ENCODE results near the gene FLAD1. TPM values are rescaled to one million over a fixed set of nuclear protein-coding genes. Genes with fewer than 3 reads are reported as not detected.

FLAD1 gene
- total RNA-seq, 4 donors from 2014 or later = 21.5 to 30.9 (median 29.5) TPM

DNA sequence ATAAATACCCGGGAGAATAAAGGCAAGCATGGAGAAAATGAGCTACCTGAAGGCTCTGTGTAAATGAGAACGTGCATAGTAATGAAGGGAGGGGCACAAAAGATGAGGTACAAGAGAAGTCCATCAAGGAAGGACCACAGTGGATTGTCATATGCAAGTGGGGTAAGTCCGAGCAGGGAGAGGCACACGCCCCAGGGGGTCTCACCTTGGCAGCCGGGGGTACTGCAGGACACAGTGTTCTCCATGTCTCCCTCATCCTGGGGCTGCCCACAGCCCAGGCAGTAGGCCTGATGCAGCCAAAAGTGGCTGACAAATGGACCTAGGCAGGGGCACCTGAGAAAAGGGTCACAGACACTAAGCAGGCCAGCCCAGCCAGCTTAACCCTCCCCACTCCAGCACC lies 40.5 kb downstream of the FLAD1 start:
- Histone ChIP-seq H3K27me3 (no peaks in the 10 kb centered on the region), H3K4me1 (peaks cover 8 to 64% (median 22%) of the 10 kb centered on the region in 3 donors), H3K27ac (no peak overlapping the region), H3K9me3 (no peaks in the 10 kb centered on the region), H3K4me3 (no peak overlapping the region), H3K36me3 (peaks cover 0 to 9% (median 0%) of the 10 kb centered on the region in 3 donors)
- TF ChIP-seq, protein P1, sequence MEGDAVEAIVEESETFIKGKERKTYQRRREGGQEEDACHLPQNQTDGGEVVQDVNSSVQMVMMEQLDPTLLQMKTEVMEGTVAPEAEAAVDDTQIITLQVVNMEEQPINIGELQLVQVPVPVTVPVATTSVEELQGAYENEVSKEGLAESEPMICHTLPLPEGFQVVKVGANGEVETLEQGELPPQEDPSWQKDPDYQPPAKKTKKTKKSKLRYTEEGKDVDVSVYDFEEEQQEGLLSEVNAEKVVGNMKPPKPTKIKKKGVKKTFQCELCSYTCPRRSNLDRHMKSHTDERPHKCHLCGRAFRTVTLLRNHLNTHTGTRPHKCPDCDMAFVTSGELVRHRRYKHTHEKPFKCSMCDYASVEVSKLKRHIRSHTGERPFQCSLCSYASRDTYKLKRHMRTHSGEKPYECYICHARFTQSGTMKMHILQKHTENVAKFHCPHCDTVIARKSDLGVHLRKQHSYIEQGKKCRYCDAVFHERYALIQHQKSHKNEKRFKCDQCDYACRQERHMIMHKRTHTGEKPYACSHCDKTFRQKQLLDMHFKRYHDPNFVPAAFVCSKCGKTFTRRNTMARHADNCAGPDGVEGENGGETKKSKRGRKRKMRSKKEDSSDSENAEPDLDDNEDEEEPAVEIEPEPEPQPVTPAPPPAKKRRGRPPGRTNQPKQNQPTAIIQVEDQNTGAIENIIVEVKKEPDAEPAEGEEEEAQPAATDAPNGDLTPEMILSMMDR (IDR thresholded peaks at IDR 0.05) = no peak
- TF ChIP-seq POLR2A (IDR thresholded peaks at IDR 0.05) = no peak
- intact Hi-C loops (cut with DNase I) = no loop called here
- WGBS, 2 donors = 78 to 79% methylated on average over 4 to 5 of the region's 5 CpGs
- DNase-seq = no peak

DNA sequence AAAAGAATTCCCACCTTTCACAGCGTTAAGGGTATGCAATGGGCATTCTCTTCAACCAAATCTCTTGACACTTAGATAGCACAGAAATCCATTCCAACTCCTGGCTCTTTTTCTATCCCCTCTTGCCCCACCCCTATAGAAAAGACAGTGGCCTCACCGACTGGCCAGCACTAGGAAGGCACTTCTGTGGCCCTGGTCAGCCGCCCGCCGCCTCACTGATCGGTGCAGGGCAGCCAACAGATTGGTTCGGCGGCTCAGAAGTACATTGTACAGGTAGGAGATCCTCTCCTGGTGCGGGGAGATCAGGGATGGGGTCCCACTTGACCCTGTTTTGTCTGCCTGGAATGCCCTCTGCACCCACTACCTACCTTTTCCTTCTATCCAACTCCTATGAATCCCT lies 41.2 kb downstream of the FLAD1 start:
- Histone ChIP-seq H3K27me3 (no peaks in the 10 kb centered on the region), H3K4me1 (peaks cover 1 to 57% (median 17%) of the 10 kb centered on the region in 3 donors), H3K27ac (no peak overlapping the region), H3K36me3 (peaks cover 0 to 2% (median 0%) of the 10 kb centered on the region in 3 donors), H3K4me3 (no peak overlapping the region), H3K9me3 (no peaks in the 10 kb centered on the region)
- 71 to 87% methylated on average over 3 to 9 of the region's 9 CpGs for WGBS, 2 donors
- intact Hi-C loops (cut with DNase I) = no loop called here
- DNase-seq = no peak
- TF ChIP-seq POLR2A (IDR thresholded peaks at IDR 0.05) = no peak
- TF ChIP-seq, protein P1 (IDR thresholded peaks at IDR 0.05) = no peak

DNA sequence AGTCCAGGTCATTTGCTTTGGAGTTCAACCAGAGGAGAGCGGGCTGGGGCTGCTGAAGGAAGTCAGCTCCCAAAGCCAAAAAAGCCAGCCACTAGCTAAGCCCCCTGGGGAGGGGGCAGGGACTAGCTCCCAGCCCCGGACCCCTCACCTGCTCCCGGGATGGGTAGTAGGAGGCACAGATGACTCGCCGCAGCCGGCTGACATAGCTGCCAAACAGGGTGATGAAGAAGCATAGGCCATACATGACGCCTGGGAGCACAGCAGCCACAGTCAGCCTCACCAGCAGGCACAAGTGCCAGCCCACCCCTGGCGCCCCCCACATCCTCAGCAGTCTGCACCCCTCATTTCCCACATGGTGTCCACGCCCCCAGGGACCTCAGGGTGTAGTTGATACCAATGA lies 43.0 kb downstream of the FLAD1 start:
- intact Hi-C loops (cut with DNase I) = no loop called here
- 33% methylated on average over 2 to 4 of the region's 9 CpGs for WGBS, 2 donors
- H3K27ac ChIP-seq = peak overlapping the region in 1 of 4 donors; percentile 11
- no peak for DNase-seq
- H3K4me1 ChIP-seq = peaks cover 0 to 40% (median 11%) of the 10 kb centered on the region in 3 donors
- no peak for TF ChIP-seq POLR2A (IDR thresholded peaks at IDR 0.05)
- TF ChIP-seq, protein P1 (IDR thresholded peaks at IDR 0.05) = no peak
- H3K9me3 ChIP-seq = no peaks in the 10 kb centered on the region
- no peak overlapping the region for H3K4me3 ChIP-seq
- H3K27me3 ChIP-seq = no peaks in the 10 kb centered on the region
- H3K36me3 ChIP-seq = no peaks in the 10 kb centered on the region

DNA sequence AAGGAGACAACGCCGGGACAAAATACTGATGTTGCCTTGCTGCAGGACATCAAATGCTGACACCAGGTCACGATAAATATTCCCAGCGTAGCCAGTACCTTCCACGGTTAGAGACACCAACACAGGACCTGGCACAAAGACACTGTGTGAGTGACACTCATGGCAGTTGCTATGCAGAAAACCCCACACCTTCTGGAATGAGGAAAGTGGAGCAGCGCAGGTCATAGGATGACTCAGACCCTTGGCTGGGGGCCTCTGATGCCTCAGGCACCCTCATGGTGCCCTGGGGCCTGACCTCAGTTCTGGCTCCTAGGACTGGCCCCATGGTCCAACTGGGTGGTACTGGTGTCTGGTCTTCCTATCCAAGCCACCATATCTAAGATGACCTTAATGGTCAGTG lies 43.4 kb downstream of the FLAD1 start:
- TF ChIP-seq, protein P1 (IDR thresholded peaks at IDR 0.05) = no peak
- no peak for TF ChIP-seq POLR2A (IDR thresholded peaks at IDR 0.05)
- H3K9me3 ChIP-seq = no peaks in the 10 kb centered on the region
- H3K4me1 ChIP-seq = peaks cover 0 to 36% (median 11%) of the 10 kb centered on the region in 3 donors
- intact Hi-C loops (cut with DNase I) = no loop called here
- peak overlapping the region in 1 of 4 donors; percentile 11 for H3K27ac ChIP-seq
- 35 to 71% methylated on average over 2 to 6 of the region's 6 CpGs for WGBS, 2 donors
- H3K27me3 ChIP-seq = no peaks in the 10 kb centered on the region
- no peaks in the 10 kb centered on the region for H3K36me3 ChIP-seq
- no peak for DNase-seq
- H3K4me3 ChIP-seq = no peak overlapping the region

DNA sequence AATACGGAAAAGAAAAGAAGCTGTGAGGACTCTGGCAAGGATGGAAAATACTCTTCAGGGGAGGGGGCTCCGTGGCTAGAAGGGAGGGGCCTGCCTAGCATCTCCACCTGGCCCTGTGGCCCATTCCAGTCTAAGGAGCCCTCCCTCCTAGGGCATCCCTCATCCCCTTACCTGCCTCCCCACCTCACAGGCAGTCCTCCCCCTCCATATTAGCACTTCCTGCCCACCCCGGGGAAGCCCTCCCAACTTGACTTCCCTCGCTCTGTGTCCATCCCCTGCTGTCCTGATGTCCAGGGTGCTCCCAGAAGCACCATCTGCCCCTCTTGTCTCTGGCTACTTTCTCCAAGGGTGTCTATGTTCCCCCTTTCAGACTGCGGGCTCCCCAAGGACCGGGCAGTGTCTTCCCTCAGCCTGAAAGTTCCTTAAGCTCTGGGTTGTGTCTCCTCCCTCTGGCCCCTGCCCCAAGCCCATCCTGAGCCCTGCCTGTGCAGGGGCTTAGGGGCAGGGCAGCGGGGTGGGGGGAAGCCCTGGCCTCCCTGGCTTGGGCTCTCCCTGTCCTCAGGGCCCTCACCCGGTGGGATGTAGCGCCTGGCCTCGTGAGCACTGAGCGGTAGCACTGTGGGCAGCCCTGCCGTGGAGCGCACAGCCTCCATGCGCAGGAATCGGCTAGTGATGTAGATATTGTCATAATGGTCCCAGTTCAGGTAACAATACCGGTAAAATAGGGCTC lies 46.5 kb downstream of the FLAD1 start:
- intact Hi-C loops (cut with DNase I) = no loop called here
- Histone ChIP-seq H3K27me3 (no peaks in the 10 kb centered on the region), H3K27ac (no peak overlapping the region), H3K9me3 (no peaks in the 10 kb centered on the region), H3K4me1 (peaks cover 6 to 31% (median 13%) of the 10 kb centered on the region in 3 donors), H3K36me3 (no peaks in the 10 kb centered on the region), H3K4me3 (no peak overlapping the region)
- WGBS, 2 donors = 72 to 91% methylated on average over 6 to 9 of the region's 16 CpGs
- TF ChIP-seq, protein P1 (IDR thresholded peaks at IDR 0.05) = no peak
- no peak for TF ChIP-seq POLR2A (IDR thresholded peaks at IDR 0.05)
- DNase-seq = no peak
